ENCODE measurements around the gene FAM200C.
A peak's percentile ranks its signal among the peaks of the same experiment; 100 is the strongest.
"Not testable (repeated sequence)": the region's sequence is repeated elsewhere in the genome, so short reads cannot be mapped to it uniquely, and the experiment has no call there.

Gene FAM200C

DNA sequence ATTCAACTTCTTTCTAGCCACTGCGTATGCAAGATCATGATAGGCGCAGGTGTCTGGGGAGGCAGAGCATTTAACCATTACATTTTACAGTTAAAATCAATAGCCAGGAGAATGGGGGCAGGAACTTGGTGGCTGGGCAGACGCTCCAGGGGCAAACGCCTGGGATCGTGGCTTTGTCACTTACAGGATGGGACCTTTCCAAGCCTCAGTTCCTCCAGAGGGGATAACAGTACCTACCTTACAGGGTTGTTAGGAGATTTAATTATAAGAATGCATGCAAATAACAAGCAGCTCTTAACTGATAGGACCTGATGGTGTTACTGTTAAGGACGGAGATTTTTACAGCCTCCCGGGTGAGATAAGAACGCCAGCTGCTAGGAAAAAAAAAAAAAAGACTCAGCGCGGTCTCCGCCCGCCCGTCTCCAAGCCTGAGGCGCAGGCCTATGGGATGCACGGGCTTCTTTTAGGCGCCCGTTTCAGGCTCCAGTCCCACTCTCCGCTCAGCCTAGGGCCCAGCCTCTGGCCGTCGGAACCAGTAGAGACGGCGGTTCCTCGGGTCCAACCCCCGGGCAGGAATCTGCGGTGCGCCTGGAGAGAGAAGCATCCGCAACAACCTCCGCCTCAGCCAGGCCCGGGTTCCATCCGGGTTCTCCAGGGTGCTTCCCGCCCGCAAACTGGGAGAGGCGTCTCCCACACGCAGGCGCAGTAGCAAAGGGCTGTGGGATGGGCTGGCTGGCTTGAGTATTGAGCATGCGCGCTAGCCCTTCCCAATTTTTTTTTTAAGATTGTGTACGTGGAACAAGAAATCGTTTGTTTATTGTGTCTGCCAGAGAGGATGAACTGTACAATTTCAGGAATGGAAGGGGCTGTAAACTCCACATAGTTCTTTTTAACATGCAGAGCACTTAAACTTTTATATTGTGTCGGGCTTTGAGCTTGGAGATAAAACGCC lies at the start of gene FAM200C:
Gene FAM200C (minus strand): TSS at position 653 of the 952 bp plus-strand sequence. CDS start 4,564 bp downstream, outside the sequence.
- peak; percentile 59 for DNase-seq (ENCODE audit: low read depth)

DNA sequence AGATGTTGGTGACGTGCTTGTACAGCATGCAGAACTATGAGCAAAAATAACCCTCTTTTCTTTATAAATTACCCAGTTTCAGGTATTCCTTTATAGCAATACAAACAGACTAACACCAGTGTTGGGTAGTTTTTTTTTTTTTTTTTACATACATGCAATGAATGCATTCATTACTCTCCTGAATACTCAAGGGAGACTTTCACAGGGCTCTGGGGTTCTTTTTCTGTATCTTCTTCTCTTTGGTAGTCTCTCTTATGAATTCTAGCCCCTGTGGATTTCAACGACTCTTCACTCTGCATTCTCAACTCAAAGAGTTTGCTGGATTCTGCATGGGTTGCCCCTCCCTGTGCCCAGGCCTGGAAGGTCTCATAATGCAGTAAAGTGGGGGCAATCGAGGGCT lies 49.6 kb upstream of the FAM200C start:
- no peak for DNase-seq (ENCODE audit: low read depth)

DNA sequence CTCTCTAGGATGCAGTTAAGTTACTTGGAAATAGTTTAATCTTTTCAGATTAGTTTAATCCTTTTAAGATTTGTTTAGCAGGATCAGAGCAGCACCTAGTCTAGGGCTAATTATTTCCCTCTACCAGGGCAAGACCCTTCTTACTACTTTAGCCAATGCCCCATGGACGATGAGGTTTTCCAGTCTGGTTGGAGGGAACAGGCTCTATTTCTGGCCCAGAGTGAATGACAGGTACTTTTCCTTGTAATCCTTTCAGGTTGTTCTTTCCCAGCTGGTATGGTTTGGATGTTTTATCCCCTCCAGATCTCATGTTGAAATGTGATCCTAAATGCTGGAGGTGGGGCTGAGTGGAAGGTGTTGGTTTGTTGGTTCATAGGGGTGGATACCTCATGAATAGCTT lies 49.0 kb upstream of the FAM200C start:
- no peak for DNase-seq (ENCODE audit: low read depth)

DNA sequence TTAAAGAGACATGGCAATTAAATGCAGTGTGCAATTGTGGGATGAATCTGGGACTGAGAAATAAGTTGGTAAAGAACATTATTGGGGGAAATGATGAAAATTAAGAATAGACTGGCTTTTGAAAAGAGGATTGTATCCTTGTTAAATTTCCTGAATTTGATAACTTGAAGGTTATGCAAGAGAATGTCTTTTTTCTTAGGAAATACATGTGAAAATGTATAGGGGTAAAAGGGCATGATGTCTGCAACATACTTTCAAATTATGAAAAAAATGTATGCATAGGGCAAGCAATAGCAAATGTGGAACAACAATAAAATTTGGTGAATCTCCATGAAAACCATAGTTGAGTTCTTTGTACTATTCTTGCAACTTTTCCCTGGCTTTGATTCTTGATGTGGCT lies 45.9 kb upstream of the FAM200C start:
- DNase-seq (ENCODE audit: low read depth), result no peak

DNA sequence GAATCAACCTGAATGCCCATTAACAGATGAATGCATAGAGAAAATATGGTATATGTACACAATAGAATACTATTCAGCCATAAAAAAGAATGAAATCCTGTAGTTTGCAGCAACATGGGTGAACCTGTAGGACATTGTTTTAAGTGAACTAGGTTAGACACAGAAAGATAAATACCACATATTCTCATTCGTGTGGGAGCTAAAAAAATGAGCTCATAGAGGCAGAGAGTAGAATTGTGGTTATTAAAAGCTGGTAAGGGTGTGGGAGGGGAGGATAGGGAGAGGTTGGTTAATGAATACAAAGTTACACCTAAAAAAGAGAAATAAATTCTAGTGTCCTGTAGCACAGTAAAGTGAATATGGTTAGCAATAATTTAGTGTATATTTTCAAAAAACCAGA lies 45.3 kb upstream of the FAM200C start:
- DNase-seq (ENCODE audit: low read depth), result no peak

DNA sequence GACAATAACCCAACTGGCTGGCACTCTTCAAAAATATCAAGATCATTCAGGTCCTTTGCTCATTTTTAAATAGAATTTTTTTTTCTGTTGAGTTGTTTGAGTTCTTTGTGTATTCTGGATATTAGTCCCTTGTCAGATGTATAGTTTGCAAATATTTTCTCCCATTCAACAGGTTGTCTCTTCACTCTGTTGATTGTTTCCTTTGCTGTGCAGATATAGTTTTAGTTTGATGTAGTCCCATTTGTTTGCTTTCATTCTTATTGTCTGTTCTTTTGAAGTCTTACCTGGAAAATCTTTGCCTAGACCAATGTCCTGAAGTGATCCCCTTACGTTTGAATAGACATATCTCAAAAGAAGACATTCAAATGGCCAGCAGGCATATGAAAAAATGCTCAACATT lies 44.6 kb upstream of the FAM200C start:
- DNase-seq (ENCODE audit: low read depth), result no peak

DNA sequence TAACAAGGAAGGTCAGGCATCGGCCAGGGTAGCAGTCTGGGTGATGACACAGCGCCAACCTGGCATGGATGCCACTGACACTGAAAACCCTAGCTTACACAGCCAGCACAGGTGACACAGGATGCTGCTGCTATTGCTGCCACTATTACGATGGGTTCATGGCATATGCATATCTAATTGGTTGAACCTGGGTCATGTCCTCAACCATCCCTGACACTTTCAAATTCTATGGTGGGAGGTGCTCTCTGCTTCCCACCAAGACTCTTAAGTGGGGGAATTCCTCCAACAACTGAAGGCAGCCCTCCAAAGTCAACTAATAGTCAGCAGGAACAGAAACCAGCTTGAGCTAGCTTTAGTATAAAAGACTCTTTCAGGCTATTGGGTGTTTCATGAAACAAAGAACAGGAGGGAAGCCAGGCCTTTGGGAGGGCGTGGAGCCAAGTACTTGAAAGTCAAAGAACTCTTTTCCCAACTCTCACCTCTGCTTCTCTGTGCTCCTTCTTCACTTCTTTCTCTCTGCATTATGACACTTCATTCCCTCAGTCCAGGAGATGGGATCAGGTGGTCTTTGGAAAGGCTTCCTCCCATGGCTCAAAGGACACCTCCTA lies 43.1 kb upstream of the FAM200C start:
- DNase-seq (ENCODE audit: low read depth), result no peak

DNA sequence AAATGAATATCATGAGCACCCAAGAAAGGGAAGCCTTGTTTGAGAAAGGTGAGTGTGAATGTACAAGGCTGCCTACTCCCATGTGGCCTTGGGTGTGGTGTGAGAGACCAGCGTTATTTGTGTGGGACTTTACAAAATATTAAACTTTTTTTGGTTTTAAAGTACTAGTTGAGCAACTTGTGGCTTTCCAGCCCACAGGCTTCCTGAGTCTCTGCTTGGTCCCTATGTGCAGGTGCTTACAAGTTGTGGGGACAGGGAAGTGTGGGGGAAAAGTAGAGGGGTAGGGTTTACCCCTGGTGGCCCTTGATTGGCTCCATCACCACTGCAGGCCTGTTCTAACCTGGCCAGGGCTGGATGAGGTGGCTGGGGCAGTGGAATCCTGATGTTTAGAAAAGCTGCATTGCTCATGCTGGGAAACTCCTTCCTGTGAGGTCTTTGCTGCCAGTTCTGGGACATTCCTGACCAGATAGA lies 41.5 kb upstream of the FAM200C start:
- DNase-seq (ENCODE audit: low read depth), result no peak

DNA sequence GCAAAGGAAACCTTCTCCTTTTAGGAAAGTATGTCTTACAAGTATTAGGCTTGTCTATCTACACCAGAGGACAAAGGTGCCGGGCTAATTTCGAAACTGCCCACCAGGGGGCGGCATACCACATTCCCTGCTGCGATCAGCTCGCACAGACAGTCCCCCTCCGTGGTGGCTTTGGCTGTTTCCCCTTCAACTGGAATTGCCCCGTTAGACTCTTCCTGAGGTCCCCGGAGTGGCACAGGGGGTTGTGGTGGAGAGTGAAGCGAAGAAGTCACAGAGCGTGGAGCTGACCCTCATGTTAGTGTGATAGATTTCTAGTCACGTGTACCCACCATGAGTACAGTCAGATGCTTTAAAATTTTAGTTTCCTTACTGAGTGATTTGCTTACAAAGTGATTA lies 39.3 kb upstream of the FAM200C start:
- DNase-seq (ENCODE audit: low read depth), result peak; percentile 84

DNA sequence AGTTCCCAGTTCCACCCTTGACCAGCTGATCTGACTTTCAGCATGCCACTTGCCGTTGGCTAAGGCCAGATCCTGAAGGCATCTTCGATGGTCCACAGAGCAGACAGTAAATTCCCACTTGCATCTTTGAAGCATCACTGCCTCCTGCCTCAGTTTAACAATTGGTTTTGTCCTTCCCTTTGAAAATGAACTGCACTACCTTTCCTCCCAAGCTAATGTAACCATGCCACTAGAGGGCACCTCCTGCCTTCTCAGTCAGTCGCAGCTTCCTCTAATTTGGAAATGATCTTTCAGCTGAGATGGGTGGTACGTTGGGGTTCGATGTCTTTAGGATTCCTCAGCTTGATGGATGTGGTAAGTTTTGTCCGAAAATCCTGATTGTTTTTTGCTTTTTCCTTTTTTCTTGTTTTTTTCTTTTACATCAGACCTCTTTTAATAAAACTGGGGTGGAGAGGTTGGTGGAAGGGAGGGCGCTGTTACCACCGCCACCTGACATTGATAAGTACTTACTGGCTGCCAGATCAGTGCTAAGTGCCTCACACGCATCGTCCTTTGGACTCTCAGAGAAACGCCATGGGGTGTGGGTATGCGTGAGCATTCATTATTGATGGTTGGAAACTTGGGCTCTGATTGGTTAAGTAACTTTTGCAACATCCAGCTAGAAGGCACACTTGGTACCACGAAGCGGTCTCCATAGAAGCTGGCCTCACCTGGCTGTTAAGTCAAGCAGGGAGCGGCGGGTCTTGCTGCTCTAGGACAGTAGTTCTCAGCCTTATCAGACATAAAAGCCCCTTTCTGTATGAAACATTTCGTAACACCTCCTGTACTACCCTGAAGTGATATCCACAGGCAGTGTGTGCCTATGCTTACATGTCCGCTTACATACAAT lies 38.7 kb upstream of the FAM200C start:
- peak; percentile 24 for DNase-seq (ENCODE audit: low read depth)

DNA sequence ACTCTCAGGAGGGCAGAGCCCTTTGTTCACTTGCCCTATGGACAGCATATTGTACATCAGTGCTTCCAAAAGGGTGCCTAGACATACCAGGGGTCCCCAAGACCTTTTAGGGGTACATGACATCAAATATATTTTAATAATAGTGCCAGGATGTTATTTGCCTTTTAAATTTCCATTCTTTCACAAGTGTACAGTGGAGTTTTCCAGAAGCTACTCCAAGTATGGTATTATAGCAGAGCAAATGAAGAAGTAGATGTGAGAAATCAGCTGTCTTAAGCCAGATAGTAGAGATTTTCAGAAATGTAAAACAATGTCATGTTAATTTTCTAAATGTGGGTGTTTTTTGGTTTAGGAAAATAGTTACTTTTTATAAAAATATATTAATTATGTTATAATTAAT lies 37.4 kb upstream of the FAM200C start:
- DNase-seq (ENCODE audit: low read depth), result no peak

DNA sequence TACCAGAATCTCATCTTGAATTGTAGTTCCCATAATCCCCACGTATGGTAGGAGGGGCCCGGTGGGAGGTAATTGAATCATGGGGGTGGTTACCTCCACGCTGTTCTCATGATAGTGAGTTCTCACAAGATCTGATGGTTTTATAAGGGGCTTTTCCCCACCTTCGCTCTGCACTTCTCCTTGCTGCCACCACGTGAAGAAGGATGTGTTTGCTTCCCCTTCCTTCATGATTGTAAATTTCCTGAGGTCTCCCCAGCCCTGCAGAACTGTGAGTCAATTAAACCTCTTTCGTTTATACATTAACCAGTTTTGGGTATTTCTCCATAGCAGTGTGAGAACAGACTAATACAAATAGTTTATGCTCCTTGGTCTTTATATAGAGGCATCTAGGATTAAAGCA lies 36.8 kb upstream of the FAM200C start:
- not testable (repeated sequence) for DNase-seq (ENCODE audit: low read depth)

DNA sequence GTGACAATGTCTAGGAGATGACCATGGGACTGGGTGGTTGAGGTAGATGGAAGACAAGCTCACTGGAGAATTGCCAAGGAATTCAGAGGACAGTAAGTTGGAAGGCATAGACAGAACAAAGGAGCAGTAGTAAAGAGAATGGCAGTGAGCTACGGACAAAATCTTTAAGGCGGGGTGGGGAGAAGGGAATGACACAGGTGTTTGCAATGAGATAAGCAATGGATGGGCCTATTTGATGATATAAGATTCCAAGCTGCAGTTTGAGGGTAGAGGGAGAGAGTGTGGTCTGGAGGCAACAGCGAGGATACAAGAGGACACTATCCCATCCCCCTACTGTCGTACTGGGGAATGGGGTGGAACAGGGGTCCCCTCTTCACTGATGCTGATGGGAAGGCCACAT lies 36.2 kb upstream of the FAM200C start:
- DNase-seq (ENCODE audit: low read depth), result no peak

DNA sequence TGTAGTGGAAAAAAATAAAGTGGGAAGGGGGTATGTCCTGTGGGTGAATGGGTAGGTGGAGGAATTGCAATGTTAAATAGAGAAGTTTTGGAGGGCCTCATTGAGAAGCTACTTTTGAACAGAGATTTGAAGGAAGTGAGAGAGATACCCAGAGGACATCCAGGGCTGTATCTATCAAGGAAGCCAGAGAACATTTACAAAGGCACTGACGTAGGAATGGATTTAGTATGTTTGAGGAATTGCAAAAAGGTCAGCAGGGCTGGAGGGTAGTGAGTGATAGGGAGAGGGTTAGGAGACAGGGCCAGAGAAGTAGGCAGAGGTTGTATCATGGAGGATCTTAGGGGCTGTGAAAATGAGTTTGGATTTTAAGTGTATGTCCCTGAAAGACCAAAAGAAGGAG lies 35.7 kb upstream of the FAM200C start:
- DNase-seq (ENCODE audit: low read depth), result no peak

DNA sequence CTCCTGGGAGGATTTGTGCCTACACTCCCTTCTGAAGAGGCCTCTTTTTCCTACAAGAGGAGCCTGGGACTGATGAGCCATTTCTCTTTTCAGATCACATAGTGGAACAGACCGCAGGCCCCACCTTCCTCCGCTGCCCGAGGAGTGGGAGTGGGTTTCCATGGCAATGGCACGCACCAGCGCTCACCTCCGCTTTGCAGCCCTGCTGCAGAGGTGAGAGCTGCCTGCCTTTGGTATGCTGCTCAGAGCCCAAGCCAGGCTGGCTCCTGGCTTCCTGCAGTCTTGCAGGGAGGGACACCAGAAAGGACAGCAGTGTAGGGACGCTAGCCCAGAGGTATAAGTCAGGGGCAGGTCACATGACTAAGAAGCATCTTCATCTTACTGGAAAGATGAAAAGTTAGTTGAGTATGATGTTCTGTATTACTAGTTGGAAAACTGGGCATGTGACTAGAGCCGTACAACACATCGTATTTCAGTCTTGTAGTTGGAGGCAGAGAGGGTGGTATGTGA lies 34.2 kb upstream of the FAM200C start:
- no peak for DNase-seq (ENCODE audit: low read depth)

DNA sequence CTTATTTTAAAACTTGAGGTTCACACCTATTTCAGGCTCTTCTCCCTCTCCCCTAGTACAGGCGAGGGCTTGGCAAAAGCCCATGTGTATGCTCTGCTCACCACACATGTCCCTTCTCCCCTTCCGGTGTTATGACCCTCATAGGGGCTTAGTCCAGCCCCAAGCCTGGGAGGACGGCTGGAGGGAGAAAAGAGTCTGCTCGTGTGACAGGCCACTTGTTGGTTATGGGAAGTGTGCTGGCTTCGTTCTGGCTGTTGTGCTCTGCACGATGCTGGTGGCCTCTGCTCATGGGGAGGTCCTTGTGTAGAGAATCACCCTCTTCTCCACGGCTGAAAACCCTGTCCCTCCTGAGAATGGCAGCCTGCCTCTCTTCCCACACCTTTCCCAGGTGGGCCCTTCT lies 32.9 kb upstream of the FAM200C start:
- DNase-seq (ENCODE audit: low read depth), result no peak

DNA sequence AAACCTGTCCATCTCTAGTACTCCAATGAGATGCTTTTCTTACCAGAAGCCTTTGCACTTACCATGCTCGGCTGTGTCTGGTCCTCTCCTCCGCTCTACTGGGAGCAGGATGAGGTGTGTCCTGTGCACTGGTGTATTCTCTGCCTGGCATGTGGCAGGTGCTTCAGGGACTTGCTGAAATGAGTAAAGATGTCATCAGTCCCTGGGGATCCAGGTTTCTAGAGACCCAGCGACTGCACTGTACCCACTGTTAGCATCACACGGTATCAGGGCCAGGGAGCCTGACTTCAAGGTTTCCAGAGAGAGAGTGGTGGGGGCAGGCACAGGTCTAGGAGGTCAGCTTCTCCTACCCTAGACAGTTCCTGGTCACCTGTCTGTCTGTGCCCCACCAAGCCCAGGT lies 32.3 kb upstream of the FAM200C start:
- DNase-seq (ENCODE audit: low read depth), result no peak

DNA sequence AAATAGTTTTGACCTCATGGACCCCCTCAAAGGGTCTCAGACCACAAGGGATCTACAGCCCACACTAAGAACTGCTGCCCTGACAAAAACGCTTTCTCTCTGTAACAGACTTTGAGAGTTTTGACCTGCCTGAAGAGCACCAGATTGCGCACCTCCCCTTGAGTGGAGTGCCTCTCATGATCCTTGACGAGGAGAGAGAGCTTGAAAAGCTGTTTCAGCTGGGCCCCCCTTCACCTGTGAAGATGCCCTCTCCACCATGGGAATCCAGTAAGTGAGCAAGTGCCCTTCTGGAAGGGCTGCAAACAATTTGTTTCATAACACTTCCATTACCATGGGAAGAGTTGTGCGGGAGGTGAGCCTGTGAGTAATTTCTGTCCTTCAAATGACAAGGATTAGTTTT lies 27.8 kb upstream of the FAM200C start:
- DNase-seq (ENCODE audit: low read depth), result no peak

DNA sequence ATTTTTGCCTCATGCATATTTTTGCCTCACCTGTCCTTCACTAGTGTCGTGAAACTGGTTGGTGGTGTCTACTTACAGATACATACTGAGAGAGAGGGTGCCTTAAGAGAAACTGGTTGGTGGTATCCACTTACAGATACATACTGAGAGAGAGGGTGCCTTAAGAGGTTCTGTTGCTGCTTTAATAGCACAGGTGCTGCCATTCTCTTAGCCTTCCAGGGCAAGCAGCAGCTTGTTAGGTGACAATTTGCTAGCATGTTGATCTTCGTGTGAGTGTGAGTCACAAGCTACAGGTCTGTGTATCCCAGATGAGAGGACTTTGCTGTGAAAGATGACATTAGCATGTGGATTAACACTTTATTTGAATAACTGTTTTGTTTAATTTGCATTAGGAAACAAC lies 23.2 kb upstream of the FAM200C start:
- DNase-seq (ENCODE audit: low read depth), result no peak

DNA sequence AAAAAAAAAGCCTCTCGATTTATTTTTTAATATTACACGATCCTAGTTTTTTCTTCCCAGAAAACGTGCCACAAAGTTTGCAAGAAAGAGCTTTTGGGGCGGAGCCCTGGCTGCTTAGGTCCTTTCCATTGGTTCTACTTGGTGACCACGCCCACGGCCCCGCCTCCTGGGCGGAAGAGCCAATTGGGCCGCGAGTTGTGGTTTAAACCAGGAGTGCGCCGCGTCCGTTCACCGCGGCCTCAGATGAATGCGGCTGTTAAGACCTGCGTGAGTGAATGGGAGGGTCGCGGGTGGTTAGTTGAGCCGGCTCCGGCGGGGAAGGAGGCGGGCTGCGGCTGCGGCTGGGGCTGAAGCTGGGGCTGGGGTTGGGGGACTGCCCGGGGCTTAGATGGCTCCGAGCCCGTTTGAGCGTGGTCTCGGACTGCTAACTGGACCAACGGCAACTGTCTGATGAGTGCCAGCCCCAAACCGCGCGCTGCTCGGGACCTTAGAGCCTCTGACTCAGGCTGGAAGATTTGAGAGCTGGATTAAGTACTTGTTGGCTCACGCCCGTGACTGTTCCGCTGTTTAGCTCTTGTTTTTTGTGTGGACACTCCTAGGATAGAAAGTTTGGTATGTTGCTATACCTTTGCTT lies 21.9 kb upstream of the FAM200C start, which contains the start of gene PTTG1:
Gene PTTG1 (plus strand): TSS at position 231 of the 634 bp plus-strand sequence. CDS start 458 bp downstream, outside the sequence.
- peak; percentile 85 for DNase-seq (ENCODE audit: low read depth)

DNA sequence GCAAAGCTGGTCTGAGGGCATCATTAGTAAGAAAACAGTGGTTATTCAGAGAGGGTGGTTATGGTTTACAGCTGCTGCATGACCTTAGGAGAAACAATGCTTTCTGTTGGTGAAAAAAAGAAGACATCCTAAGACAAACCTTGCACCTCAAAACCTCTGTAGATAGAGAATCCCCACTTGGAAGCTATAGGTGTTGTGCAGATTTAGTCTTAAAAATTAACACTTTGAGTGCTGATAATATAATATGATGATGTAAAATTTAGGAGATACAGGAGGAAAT lies 20.4 kb upstream of the FAM200C start:
- DNase-seq (ENCODE audit: low read depth), result no peak
